Tibial nerve (tissue), 4 donors: ENCODE results near the gene CLEC4A.
"Not testable (repeated sequence)": the region's sequence is repeated elsewhere in the genome, so short reads cannot be mapped to it uniquely, and the experiment has no call there.

Experiments used
- CTCF ChIP-seq, 5 experiments: fragments of 200-600 bp in 3 of 5; fragments of 450-650 bp in 2 of 5; sonication (generic) in 3 of 5; IDR thresholded peaks; one replicate each; pipeline ENCODE4 v1.5.1; 2016 to 2019; ENCODE audit warnings: antibody characterized with exemption in 5 of 5, mild to moderate bottlenecking in 3 of 5, moderate library complexity in 2 of 5
- EP300 ChIP-seq, 2 donors: sonication (generic); formaldehyde crosslinking; IDR thresholded peaks; one replicate each; pipeline ENCODE4 v1.6.1; 2017; ENCODE audit warnings: antibody characterized with exemption in 2 of 2, mild to moderate bottlenecking in 1 of 2
- POLR2A ChIP-seq, 2 donors: fragments of 450-650 bp; IDR thresholded peaks; one replicate each; pipeline ENCODE4 v1.6.1; 2017; ENCODE audit warnings: antibody characterized with exemption in 2 of 2, mild to moderate bottlenecking in 2 of 2, moderate library complexity in 2 of 2

GRCh38 chr12:8134398-8134930 is 11.0 kb downstream of the CLEC4A start:
- not testable (repeated sequence) for TF ChIP-seq CTCF, POLR2A, EP300 (IDR thresholded peaks at IDR 0.05)
